T1000 (cell line): ENCODE results near the gene PMEPA1.

Experiments
- DNase-seq: peaks from one replicate; lab custom pipeline; 2025; ENCODE audit warnings: mixed read lengths; lab: John Stamatoyannopoulos, UW

Gene PMEPA1

GRCh38 chr20:57693002-57693582, 16.7 kb downstream of the PMEPA1 start:
- DNase-seq: no peak

- no peak for DNase-seq
Measured at GRCh38 chr20:57692393-57692792, 17.4 kb downstream of the PMEPA1 start.

GRCh38 chr20:57691699-57692098, 18.1 kb downstream of the PMEPA1 start:
- no peak for DNase-seq

- no peak for DNase-seq
Measured at GRCh38 chr20:57690525-57690924, 19.3 kb downstream of the PMEPA1 start.

GRCh38 chr20:57689745-57690481, 19.9 kb downstream of the PMEPA1 start:
- no peak for DNase-seq

GRCh38 chr20:57688864-57689263, 21.0 kb downstream of the PMEPA1 start:
- DNase-seq: no peak

- DNase-seq: no peak
Measured at GRCh38 chr20:57688295-57688694, 21.5 kb downstream of the PMEPA1 start.

- DNase-seq: no peak
Measured at GRCh38 chr20:57686931-57687652, 22.7 kb downstream of the PMEPA1 start.

- DNase-seq: no peak
Measured at GRCh38 chr20:57685146-57685758, 24.6 kb downstream of the PMEPA1 start.

GRCh38 chr20:57684808-57685140, 25.0 kb downstream of the PMEPA1 start:
- no peak for DNase-seq

GRCh38 chr20:57683881-57684807, 25.7 kb downstream of the PMEPA1 start:
- no peak for DNase-seq

GRCh38 chr20:57683287-57683686, 26.5 kb downstream of the PMEPA1 start:
- no peak for DNase-seq

GRCh38 chr20:57682184-57683101, 27.4 kb downstream of the PMEPA1 start:
- DNase-seq: no peak

GRCh38 chr20:57680934-57681914, 28.6 kb downstream of the PMEPA1 start:
- DNase-seq: no peak

GRCh38 chr20:57680131-57680716, 29.6 kb downstream of the PMEPA1 start:
- no peak for DNase-seq

- DNase-seq: no peak
Measured at GRCh38 chr20:57679113-57679512, 30.7 kb downstream of the PMEPA1 start.

GRCh38 chr20:57678340-57678739, 31.5 kb downstream of the PMEPA1 start:
- no peak for DNase-seq

GRCh38 chr20:57677584-57677982, 32.2 kb downstream of the PMEPA1 start:
- no peak for DNase-seq
